ENCODE data around the gene CBX8. TPM values are rescaled to one million over a fixed set of nuclear protein-coding genes. Genes with fewer than 3 reads are reported as not detected.

The CBX8 gene
- total and polyA plus RNA-seq, 2 donors (not counting 3 experiments of a cell fraction or from before 2014, with no cell fraction given) = 0.69 to 3.1 TPM

GRCh38 chr17:79743614-79744013 lies 53.3 kb downstream of the CBX8 start:
- H3K79me2 ChIP-seq (ENCODE audit: control insufficient read depth, insufficient read depth, low read length) = no peaks in the 10 kb centered on the region
- no peak overlapping the region for H2AFZ ChIP-seq (ENCODE audit: low read depth, low read length)
- H3K27me3 ChIP-seq (ENCODE audit: control insufficient read depth in 2 of 2, insufficient read depth in 2 of 2, low read length in 2 of 2) = peaks cover 28 to 46% of the 10 kb centered on the region in 2 experiments
- H3K4me1 ChIP-seq (ENCODE audit: control insufficient read depth, extremely low read depth, insufficient read depth, low read length) = no peaks in the 10 kb centered on the region
- dilution Hi-C loops (cut with MboI; ENCODE audit: extremely low pct_ligation_motif_present, low sequenced_read_pairs) = no loop called here
- ChIA-PET POLR2A (no interaction called here), CTCF (interaction anchor here (0.6 to 4.5 kb wide), 7 partner anchors 16 to 90 kb away, joined by 3 to 29 read pairs (median 3); partner anchors contain the start of gene CBX8)
- H3K27ac ChIP-seq (ENCODE audit: insufficient read depth, low read depth, low read length) = no peak overlapping the region
- DNase-seq (ENCODE audit: low read depth, low spot score) = no peak
- intact Hi-C loops (cut with micrococcal nuclease) = loop anchor here (10.0 kb wide), 1 partner anchor 181 kb away; no protein-coding TSS in a partner anchor
- no peak overlapping the region for H3K4me2 ChIP-seq (ENCODE audit: insufficient read depth, low read length)
- TF ChIP-seq GATA2 (IDR thresholded peaks at IDR 0.05; ENCODE audit: insufficient read depth, insufficient read length, low read depth, low read length) (no peak), MYC (IDR thresholded peaks at IDR 0.05; ENCODE audit: low read depth, low read length) (no peak), MAX (IDR thresholded peaks at IDR 0.05; ENCODE audit: insufficient read depth, insufficient read length) (no peak), CTCF (IDR thresholded peaks at IDR 0.05; ENCODE audit: extremely low read depth in 1 of 2, insufficient read depth in 1 of 2, low read depth in 1 of 2, low read length in 2 of 2) (no peak)
- no peak overlapping the region for H3K4me3 ChIP-seq (replicated peaks in 1 of 3; ENCODE audit: insufficient read depth in 1 of 3, low read depth in 1 of 3, low read length in 3 of 3)
- no TSS peak for BruUV-seq (replicated peaks)
- no peaks in the 10 kb centered on the region for H3K36me3 ChIP-seq (ENCODE audit: control insufficient read depth in 2 of 2, extremely low read depth in 1 of 2, insufficient read depth in 2 of 2, low read length in 2 of 2)
- H3K9me1 ChIP-seq (replicated peaks; ENCODE audit: control insufficient read depth, extremely low read depth, insufficient read depth, low read length) = no peaks in the 10 kb centered on the region
- no peaks in the 10 kb centered on the region for H3K9me3 ChIP-seq (replicated peaks; ENCODE audit: control insufficient read depth, insufficient read depth, low read length)
- FAIRE-seq = no peak
- H3K9ac ChIP-seq (replicated peaks; ENCODE audit: extremely low read depth, insufficient read depth, low read length) = no peak overlapping the region
- H4K20me1 ChIP-seq (replicated peaks; ENCODE audit: control insufficient read depth, extremely low read depth, insufficient read depth, low read length) = no peaks in the 10 kb centered on the region

GRCh38 chr17:79742951-79743476 lies 53.9 kb downstream of the CBX8 start:
- Histone ChIP-seq H4K20me1 (replicated peaks; ENCODE audit: control insufficient read depth, extremely low read depth, insufficient read depth, low read length) (no peaks in the 10 kb centered on the region), H3K79me2 (ENCODE audit: control insufficient read depth, insufficient read depth, low read length) (no peaks in the 10 kb centered on the region), H3K36me3 (ENCODE audit: control insufficient read depth in 2 of 2, extremely low read depth in 1 of 2, insufficient read depth in 2 of 2, low read length in 2 of 2) (no peaks in the 10 kb centered on the region), H2AFZ (ENCODE audit: low read depth, low read length) (no peak overlapping the region), H3K4me1 (ENCODE audit: control insufficient read depth, extremely low read depth, insufficient read depth, low read length) (no peaks in the 10 kb centered on the region), H3K4me3 (replicated peaks in 1 of 3; ENCODE audit: insufficient read depth in 1 of 3, low read depth in 1 of 3, low read length in 3 of 3) (no peak overlapping the region), H3K9me3 (replicated peaks; ENCODE audit: control insufficient read depth, insufficient read depth, low read length) (no peaks in the 10 kb centered on the region), H3K4me2 (ENCODE audit: insufficient read depth, low read length) (no peak overlapping the region), H3K9me1 (replicated peaks; ENCODE audit: control insufficient read depth, extremely low read depth, insufficient read depth, low read length) (no peaks in the 10 kb centered on the region), H3K27me3 (ENCODE audit: control insufficient read depth in 2 of 2, insufficient read depth in 2 of 2, low read length in 2 of 2) (peaks cover 24 to 40% of the 10 kb centered on the region in 2 experiments), H3K9ac (replicated peaks; ENCODE audit: extremely low read depth, insufficient read depth, low read length) (no peak overlapping the region), H3K27ac (ENCODE audit: insufficient read depth, low read depth, low read length) (no peak overlapping the region)
- intact Hi-C loops (cut with micrococcal nuclease) (loop anchor here (1.0 to 10.0 kb wide), 3 partner anchors 92 to 248 kb away; no protein-coding TSS in a partner anchor), dilution Hi-C loops (cut with MboI; ENCODE audit: extremely low pct_ligation_motif_present, low sequenced_read_pairs) (no loop called here)
- TF ChIP-seq GATA2 (IDR thresholded peaks at IDR 0.05; ENCODE audit: insufficient read depth, insufficient read length, low read depth, low read length) (no peak), EZH2 (IDR thresholded peaks at IDR 0.05; ENCODE audit: borderline replicate concordance, low read depth, low read length, severe bottlenecking) (no peak), POLR2AphosphoS5 (IDR thresholded peaks at IDR 0.05; ENCODE audit: insufficient read depth, low read depth, low read length) (no peak), MYC (IDR thresholded peaks at IDR 0.05; ENCODE audit: low read depth, low read length) (no peak), FOS (IDR thresholded peaks at IDR 0.05; ENCODE audit: borderline replicate concordance, insufficient read depth, low read length) (no peak), JUN (IDR thresholded peaks at IDR 0.05; ENCODE audit: borderline replicate concordance, insufficient read depth, insufficient read length, low read depth) (no peak), MAX (IDR thresholded peaks at IDR 0.05; ENCODE audit: insufficient read depth, insufficient read length) (no peak), CTCF (IDR thresholded peaks at IDR 0.05; ENCODE audit: extremely low read depth in 1 of 2, insufficient read depth in 1 of 2, low read depth in 1 of 2, low read length in 2 of 2) (no peak), POLR2A (IDR thresholded peaks at IDR 0.05; ENCODE audit: low read depth, low read length) (no peak)
- no TSS peak for BruUV-seq (replicated peaks)
- POLR2A ChIA-PET = no interaction called here
- no peak for FAIRE-seq
- CTCF ChIA-PET = interaction anchor here (0.6 to 3.2 kb wide), 7 partner anchors 16 to 248 kb away, joined by 3 to 21 read pairs (median 4); partner anchors contain the start of gene CBX8
- no peak for DNase-seq (ENCODE audit: low read depth, low spot score)
